Germinal center (tissue), 1 donor: ENCODE results near the gene CHPF2.

Experiments used
- DNase-seq: peaks from one replicate; pipeline ENCODE4 v3.0.0; 2012; ENCODE audit warnings: mixed read lengths, low spot score

Gene CHPF2

DNA sequence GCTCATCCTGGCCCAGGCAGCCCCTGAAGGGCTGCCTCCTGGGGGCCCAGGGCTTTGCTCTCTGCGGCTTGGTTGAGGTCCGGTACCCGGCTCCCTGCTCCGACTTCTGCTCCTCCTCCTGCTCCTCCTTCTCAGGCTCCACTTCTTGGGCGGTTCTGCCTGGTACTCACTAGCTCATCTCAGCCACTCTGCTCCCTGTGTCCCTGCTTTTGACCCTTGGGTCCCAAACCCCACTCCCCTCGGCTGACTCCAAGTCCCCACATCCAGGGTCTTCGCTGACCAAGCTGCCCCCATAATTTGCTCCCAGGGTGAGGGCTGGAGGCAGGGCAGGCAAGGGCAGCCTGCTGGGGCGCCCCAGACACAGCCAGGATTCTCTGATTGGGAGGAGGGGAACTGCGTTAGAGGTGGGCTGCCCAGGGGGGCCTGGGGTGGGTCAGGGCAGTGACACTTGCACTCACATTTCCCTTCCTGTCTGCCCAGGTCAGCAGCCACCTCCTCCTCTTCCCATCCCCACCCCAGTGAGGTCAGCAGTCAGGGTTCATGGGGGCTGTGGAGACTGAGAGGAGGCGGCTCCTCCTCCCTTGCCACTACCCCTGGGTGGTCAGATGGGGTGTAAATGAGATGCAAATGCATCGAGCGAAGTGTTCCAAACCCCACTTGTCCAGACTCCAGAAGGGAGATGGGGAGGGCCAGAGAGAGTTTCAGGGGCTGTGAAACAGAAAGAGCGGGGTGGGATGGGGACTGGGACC lies 14.0 kb downstream of the CHPF2 start:
- DNase-seq, result no peak

DNA sequence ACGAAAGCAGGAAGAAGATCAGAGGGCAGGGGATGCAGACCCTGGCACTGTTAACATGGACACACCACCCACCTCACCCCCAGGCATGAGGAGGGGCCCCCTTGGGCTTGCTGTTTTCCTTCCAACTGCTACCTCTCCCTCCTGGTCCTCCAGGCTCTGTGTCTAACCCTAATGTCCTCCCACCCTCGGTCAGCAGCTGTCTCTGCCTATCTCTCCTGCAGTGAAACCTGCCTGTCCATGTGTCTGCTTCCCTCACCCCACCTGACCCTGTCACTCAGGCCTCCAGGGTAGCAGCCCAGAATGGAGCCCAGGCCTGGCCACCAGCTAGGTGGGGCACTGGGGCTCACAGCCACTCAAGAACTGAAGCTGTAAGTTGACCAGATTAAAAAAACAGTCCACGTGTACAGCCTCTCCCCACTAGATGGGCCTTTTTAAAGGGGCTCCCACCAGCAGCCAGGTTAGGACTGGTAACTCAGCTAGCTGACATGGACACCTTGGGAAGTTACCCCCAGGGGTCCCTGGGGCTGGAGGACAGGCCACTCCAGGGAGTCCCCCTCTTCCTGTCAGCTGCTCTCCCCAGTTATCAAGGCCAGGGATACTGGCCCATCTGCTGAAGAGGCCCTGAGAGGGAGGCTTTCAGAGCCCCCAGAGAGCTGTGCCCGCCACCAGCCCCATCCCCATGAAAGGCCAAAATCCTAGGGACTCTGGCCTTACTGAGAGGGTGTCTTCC lies 14.7 kb downstream of the CHPF2 start:
- no peak for DNase-seq

GRCh38 chr7:151247611-151248345 lies 15.5 kb downstream of the CHPF2 start:
- DNase-seq, result no peak

- DNase-seq, result no peak
Observed at GRCh38 chr7:151248346-151249033, 16.2 kb downstream of the CHPF2 start, which contains the start of gene SMARCD3. SMARCD3 (minus strand) TSS chr7:151248694; CDS start chr7:151248562, 132 bp downstream.

GRCh38 chr7:151249034-151249731 lies 16.9 kb downstream of the CHPF2 start:
- no peak for DNase-seq

GRCh38 chr7:151249732-151250072 lies 17.4 kb downstream of the CHPF2 start:
- DNase-seq, result no peak

GRCh38 chr7:151250181-151251132 lies 18.2 kb downstream of the CHPF2 start:
- no peak for DNase-seq

DNA sequence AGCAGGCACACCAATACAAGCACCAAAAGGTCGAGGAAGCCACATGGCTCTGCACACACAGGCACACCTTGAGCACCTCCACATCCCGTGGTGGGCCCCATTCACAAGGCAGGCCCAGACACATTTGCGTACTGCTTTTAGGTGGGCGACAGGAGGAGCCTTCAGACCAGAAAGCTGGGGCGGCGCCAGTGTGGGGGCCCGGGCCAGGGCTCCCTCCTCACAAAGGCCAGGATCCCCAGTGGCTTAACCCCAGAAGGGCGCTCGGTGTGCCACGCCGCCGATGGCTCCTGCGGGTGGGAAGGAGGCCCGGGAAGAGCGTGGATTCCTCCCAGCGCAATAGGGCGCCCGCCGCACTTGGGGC lies 19.0 kb downstream of the CHPF2 start:
- DNase-seq, result no peak

DNA sequence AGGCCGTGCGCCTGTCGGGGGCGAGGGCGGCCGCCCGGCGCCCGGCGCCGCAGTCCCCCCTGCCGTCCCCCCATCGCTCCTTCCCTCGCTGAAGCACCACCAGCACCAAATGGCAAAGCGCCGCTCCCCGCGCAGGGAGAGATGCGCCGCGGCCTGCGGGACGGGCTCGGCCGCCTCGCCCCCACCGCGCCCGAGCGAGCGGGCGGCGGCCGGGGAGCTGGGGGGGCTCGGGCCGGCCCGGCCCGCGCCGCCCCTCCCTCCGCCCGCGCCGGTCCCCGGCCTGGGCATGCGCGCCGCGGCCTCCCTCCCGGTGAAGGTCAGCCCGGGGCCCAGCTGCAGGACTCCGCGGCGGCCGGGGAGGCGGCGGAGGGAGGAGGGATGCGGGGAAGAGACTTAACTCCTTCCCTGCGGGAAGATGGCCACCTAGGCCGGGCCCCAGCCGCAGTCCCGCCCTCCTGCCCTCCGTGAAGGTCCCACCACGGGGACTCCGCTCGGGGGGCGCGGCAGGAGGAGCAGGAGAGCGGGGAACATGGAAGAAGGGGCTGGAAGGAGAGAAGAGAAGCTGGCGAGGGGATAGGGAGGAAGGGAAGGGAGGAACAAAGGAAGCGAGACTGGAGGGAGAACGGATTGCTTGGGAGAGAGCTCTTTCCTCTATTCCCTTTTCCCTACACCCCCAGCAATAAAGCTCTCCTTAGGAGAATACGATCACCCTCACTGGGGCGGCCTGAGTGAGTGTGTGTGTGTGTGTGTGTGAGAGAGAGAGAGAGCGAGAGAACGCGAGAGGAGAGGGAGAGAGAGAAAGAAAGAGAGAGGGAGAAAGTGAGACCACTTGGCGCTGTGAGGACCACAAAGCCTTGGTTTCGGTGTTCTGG lies 19.6 kb downstream of the CHPF2 start:
- no peak for DNase-seq

DNA sequence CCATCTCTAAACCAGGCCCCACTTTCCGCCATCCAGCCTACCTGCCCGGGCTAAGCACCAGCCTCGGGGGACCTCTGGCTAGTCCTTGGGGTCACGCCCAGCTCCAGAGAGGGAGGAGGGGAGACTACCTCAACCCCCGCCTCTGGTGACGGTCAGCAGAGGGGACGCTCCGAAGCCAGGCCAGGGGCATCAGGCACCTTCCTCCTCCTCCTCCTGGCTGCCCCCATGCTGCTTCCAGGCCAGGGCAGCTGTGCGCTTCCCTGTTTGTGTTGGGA lies 20.2 kb downstream of the CHPF2 start:
- no peak for DNase-seq

GRCh38 chr7:151252961-151253711 lies 20.9 kb downstream of the CHPF2 start:
- DNase-seq, result no peak

DNA sequence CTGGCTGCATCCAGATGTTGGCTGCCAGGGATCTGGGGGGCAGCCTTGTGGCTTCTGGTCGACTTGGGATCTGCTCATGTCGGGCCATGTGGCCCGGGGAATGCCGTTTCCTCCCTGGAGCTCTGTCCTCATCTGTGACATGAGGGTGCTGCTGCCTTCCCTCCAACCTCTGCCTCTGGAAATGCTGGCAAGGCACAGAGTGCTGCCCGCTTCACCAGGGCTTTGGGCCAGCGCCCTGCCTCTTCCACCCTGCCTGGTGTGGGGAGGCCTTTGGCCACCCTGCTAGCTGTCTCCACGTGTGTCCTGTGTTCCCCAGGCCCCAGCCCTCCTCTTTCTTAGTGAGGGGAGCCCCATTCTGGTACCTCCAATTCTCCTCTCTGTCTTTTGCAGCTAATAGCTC lies 22.0 kb downstream of the CHPF2 start:
- DNase-seq, result no peak

DNA sequence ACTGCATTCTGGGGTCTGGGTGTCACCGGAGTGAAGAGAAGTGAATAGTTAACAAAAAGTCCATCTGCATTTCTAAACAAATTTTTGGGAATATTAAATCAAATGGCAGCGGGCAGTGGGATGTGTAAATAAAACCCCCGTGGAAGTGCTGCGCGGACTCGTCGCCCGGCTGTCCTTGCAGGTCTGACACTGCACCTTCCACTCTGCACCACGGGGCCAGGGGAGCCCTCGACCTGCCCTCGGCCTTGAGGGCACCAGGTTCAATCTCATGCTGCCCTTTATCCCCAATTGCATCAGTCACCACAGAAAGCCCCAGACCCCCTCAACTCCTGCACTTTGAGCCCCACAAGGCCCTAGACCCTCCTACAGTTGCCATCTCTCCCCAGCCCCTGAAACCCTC lies 22.6 kb downstream of the CHPF2 start:
- DNase-seq, result no peak

GRCh38 chr7:151255390-151255789 lies 23.1 kb downstream of the CHPF2 start:
- DNase-seq, result no peak

DNA sequence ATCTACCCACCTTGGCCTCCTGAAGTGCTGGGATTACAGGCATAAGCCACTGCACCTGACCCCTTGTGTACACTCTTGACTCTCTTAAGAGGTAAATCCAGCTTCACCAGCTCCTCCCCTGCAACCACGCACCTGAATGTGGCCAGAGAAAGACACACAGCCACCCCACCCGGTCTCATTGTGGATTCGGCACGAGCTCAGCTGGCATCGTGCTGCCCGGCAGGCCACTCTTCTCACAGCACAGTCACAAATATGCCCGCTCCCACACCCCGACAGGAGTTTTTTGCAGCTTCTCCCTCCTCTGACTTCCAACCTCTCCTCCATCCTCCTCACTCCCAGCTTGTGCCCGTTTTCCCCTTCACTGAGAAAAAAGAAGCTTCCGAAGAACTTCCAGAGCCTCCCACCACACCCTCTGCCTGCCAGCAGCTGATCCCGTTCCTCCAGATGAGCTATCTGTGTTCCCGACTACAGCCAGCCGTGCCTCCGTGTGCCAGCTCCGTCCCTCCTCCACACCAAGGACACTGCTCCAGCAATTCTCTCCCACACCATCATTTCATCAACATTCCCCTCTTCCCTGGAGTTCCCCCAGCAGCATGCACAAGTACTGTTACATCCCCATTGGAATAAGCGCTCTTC lies 24.2 kb downstream of the CHPF2 start:
- no peak for DNase-seq

- DNase-seq, result no peak
Observed at GRCh38 chr7:151257990-151258389, 25.7 kb downstream of the CHPF2 start.

DNA sequence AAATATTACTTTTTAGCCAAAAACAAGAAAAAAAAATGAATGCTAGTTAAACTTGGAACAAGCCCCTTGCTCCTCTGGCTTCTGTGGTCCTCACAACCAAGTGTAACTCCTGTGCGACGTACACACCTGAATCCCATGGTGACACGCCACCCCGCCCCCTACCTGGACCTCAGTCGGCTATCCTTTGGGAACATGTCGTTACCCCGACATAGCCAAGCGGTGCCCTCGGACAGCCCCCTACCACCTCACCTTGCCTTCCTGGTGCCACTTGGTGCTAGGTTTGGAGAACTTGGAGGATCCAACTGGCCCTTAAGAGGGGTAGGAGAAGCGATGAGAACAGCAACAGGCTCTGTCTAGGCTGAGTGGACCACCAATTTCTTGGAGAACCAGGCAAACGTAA lies 28.2 kb downstream of the CHPF2 start:
- no peak for DNase-seq

GRCh38 chr7:151260883-151261282 lies 28.6 kb downstream of the CHPF2 start:
- DNase-seq, result no peak

DNA sequence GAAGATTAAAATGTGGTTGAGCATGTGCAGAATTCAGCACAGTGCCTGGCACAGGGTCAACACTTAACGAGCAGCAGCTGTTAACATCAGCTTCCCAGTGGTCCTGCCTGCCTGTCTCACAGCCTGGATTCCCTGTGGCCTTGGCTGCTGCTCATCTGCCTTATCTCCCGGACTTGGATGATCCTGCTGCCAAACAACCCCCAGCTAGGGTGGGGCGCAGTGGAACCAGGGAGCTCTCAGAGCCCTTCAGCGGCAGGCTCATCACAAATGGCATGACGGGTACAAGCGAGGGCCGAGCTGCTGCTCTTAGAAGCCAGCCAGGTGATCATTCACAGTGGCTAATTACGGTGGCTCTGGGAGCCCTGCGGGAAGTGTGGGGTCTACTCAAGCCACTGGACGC lies 29.2 kb downstream of the CHPF2 start:
- no peak for DNase-seq
